ENCODE results near the gene PLXNA4.

Gene PLXNA4

GRCh38 chr7:132083537-132084123 lies 492.6 kb downstream of the PLXNA4 start:
- in situ Hi-C loops (cut with HindIII; ENCODE audit: low sequenced_read_pairs) = no loop called here

DNA sequence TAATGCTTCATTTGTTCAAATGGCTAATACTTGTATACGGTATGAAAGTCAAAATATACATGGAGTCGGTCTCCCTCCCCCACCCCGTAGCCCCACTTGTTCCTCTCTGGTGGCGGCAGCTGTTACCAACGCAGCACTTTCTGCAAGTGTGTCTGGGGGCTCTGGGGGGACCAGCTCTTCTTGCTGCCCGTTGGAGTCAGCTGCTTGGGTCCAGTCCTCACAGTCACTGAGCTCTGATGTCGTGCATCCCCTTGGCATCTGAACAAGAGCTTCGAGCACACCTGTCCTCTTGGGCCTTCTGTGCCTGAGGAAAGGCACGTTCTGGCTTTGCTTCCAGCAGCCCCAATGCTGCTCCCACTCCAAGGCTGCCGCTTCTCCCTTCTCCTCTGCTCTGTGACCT lies 493.1 kb downstream of the PLXNA4 start:
- in situ Hi-C loops (cut with HindIII; ENCODE audit: low sequenced_read_pairs) = no loop called here

GRCh38 chr7:132082394-132082793 lies 493.9 kb downstream of the PLXNA4 start:
- in situ Hi-C loops (cut with HindIII; ENCODE audit: low sequenced_read_pairs) = no loop called here

GRCh38 chr7:132081686-132082085 lies 494.6 kb downstream of the PLXNA4 start:
- in situ Hi-C loops (cut with HindIII; ENCODE audit: low sequenced_read_pairs) = no loop called here

DNA sequence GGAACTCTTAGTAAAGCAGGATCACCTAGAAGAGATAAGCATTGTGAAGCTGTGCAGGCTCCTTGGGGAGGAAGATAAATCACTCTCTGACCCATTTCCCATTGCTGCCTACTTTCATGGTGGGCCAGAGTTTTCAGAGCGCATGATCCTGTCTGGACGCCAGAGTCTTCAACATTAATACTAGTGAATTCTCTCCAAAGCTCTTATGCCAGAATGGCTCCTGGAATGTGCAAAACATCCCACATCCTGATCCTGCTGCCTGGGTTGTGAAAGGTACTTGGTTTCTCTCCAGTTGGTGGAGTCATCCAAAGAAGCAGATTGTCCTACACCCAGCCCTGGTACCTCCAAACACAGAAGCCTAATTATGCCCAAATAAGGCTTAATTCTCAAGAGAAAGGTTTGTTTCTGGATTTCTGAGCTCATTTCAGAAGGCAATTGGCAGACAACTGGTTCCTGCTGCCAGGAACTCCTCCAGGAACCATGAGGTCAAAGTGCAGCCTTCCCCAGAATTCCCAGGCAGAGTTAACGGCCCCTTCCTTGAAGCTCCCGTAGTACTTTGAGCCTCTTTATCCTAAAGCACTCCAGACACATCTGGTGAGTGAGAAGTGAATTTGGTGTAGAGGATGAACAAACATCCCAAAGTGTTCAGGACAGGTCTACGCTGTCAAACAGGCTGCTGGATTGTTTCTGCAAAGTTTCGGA lies 495.2 kb downstream of the PLXNA4 start:
- in situ Hi-C loops (cut with HindIII; ENCODE audit: low sequenced_read_pairs) = no loop called here

DNA sequence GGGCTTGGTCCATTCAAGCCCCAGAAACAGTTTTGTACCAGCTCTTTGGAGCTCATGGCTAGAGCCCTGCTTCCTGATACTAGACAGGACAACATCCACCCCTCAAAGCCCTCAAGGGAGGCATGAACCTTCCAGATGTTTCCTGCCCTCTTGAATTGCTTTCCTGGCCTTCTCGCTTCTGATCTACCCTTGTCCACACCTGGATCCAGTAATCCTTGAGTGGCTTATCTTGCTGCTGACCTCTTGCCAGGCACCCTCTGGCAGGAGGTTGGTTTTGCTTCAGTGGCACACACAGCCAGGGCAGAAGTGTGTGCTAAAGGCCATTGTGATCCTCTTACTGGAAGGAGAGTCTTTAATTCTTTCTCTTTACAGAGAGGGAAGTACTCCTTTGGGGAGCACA lies 495.8 kb downstream of the PLXNA4 start:
- in situ Hi-C loops (cut with HindIII; ENCODE audit: low sequenced_read_pairs) = no loop called here

DNA sequence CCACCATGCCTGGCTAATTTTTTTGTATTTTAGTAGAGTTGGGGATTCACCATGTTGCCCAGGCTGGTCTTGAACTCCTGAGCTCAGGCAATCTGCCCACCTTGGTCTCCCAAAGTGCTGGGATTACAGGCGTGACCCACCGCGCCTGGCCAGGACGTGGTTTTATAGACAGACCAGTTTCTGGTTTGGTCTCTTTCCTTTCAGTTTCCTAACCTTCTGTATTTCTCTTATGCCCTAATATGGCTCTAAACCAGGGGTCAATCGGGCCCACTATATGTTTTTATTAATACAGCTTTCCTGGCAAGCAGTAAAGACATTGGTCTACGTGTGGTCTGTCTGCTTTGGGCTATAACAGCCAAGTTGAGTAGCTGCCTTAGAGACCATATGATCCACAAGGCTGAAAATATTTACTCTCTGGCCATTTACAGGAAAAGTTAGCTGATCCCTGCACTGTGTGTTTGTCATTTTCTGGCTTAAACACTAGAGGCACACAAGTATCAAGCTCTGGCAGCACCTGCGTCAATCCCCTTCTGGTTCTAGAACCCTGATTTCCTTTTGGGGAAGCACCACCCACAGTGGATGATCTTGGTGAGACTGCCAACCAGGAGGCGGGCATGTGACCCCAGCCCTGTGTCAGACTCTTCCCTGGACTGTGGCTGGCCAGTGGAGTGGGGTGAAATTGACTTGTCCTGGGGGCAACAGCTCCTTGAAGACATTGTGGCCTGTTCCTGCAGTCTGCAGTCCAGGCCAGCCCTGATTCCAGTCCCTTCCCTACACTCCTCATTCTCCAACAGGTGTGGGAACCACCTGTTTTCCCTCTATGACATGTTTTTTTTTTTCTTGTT lies 497.2 kb downstream of the PLXNA4 start:
- in situ Hi-C loops (cut with HindIII; ENCODE audit: low sequenced_read_pairs) = no loop called here

GRCh38 chr7:132077971-132078685 lies 498.1 kb downstream of the PLXNA4 start:
- in situ Hi-C loops (cut with HindIII; ENCODE audit: low sequenced_read_pairs) = no loop called here

- in situ Hi-C loops (cut with HindIII; ENCODE audit: low sequenced_read_pairs) = no loop called here
These were observed 499.8 kb downstream of the PLXNA4 start for GRCh38 chr7:132076301-132077035.

GRCh38 chr7:132075515-132075914 lies 500.8 kb downstream of the PLXNA4 start:
- in situ Hi-C loops (cut with HindIII; ENCODE audit: low sequenced_read_pairs) = no loop called here

GRCh38 chr7:132073920-132074589 lies 502.2 kb downstream of the PLXNA4 start:
- in situ Hi-C loops (cut with HindIII; ENCODE audit: low sequenced_read_pairs) = loop anchor here (5.0 kb wide), 1 partner anchor 52 kb away; no protein-coding TSS in a partner anchor

Measured in endothelial cell of hepatic sinusoid (primary cell).